Measurements from ENCODE around the gene MIA2. TPM values are rescaled to one million over a fixed set of nuclear protein-coding genes. Genes with fewer than 3 reads are reported as not detected.

The MIA2 gene
- total and polyA plus RNA-seq, 8 donors: 24.7 to 47.4 (median 34.4) TPM

DNA sequence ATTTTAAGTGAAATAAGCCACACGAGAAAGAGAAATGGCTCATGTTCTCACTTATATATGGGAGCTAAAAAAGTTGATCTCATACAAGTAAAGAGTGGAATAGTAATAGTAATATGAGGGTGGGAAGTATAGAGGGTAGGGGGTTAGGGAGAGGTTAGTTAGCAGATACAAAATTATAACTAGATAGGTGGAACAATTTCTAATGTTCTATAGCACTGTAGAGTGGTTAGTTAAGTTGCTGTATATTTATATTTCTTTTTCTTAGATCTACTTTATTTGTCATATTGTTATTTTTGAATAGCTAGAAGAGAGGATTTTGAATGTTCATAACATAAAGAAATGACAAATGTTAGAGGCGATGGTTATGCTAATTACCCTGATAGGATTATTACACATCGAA, 74.1 kb downstream of the MIA2 start:
- FAIRE-seq (no peak), ATAC-seq (no peak), DNase-seq (no peak)
- intact Hi-C loops (cut with DNase I): no loop called here
- Histone ChIP-seq H3K9me3 (no peaks in the 10 kb centered on the region), H3K4me3 (no peak overlapping the region), H3K4me1 (no peaks in the 10 kb centered on the region), H3K27me3 (no peaks in the 10 kb centered on the region), H3K27ac (no peak overlapping the region), H3K36me3 (peaks cover 0 to 11% (median 2%) of the 10 kb centered on the region in 3 donors)
- WGBS, 2 donors: 93 to 97% methylated on average over 3 of the region's 3 CpGs
- TF ChIP-seq, protein P1, sequence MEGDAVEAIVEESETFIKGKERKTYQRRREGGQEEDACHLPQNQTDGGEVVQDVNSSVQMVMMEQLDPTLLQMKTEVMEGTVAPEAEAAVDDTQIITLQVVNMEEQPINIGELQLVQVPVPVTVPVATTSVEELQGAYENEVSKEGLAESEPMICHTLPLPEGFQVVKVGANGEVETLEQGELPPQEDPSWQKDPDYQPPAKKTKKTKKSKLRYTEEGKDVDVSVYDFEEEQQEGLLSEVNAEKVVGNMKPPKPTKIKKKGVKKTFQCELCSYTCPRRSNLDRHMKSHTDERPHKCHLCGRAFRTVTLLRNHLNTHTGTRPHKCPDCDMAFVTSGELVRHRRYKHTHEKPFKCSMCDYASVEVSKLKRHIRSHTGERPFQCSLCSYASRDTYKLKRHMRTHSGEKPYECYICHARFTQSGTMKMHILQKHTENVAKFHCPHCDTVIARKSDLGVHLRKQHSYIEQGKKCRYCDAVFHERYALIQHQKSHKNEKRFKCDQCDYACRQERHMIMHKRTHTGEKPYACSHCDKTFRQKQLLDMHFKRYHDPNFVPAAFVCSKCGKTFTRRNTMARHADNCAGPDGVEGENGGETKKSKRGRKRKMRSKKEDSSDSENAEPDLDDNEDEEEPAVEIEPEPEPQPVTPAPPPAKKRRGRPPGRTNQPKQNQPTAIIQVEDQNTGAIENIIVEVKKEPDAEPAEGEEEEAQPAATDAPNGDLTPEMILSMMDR (IDR thresholded peaks at IDR 0.05): no peak

DNA sequence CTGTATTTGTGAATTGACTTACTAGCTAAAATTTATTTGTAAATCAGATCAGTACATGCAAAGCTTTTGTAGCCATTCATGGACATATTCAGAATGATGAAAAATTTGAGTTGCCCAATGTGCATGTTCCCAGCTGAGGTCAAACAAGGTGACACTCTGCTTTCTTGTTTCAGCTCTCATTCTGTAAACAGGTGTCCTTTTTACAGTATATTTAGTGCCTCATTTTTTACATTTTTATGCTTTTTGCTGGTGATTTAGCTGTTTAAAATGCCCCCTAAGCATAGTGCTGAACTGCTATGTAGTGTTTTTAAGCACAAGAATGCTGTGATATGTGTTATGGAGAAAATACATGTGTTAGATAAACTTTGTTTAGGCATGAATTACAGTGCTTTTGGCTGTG, 76.3 kb downstream of the MIA2 start:
- intact Hi-C loops (cut with DNase I): no loop called here
- ATAC-seq (no peak), FAIRE-seq (no peak), DNase-seq (no peak)
- TF ChIP-seq, protein P1 (IDR thresholded peaks at IDR 0.05): no peak
- no peak overlapping the region for H3K27ac ChIP-seq
- H3K4me1 ChIP-seq: no peaks in the 10 kb centered on the region
- no peaks in the 10 kb centered on the region for H3K27me3 ChIP-seq
- peaks cover 0 to 11% (median 2%) of the 10 kb centered on the region in 3 donors for H3K36me3 ChIP-seq
- H3K9me3 ChIP-seq: no peaks in the 10 kb centered on the region
- no peak overlapping the region for H3K4me3 ChIP-seq

DNA sequence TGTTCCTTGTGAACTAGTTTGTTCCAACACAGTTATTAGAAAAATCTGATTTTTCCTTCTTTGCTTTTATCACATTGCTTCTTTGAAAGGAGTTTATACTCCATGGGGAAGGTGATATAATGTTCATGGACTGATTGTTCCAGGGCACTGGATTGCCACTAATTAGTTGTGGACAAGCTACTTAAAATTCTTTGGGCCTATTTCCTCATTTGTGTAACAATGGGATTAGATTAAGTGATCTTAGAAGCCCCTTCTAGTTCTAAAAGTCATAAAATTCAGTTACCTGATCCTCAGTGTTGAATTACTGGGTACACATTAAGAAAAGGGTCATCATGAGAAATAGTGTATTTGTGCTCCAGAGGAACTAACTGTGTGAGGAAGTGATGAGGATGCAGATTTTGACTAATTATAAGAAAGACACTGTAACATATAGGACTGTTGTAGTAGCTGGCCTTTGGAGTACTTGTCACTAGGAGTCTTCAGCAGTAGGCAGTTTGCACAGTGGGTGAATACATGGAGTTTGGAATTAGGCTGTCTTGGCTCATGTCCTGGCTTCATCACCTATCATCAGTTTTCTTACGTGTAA, 82.2 kb downstream of the MIA2 start:
- ATAC-seq: no peak
- H3K36me3 ChIP-seq: peaks cover 0 to 9% (median 0%) of the 10 kb centered on the region in 3 donors
- FAIRE-seq: no peak

DNA sequence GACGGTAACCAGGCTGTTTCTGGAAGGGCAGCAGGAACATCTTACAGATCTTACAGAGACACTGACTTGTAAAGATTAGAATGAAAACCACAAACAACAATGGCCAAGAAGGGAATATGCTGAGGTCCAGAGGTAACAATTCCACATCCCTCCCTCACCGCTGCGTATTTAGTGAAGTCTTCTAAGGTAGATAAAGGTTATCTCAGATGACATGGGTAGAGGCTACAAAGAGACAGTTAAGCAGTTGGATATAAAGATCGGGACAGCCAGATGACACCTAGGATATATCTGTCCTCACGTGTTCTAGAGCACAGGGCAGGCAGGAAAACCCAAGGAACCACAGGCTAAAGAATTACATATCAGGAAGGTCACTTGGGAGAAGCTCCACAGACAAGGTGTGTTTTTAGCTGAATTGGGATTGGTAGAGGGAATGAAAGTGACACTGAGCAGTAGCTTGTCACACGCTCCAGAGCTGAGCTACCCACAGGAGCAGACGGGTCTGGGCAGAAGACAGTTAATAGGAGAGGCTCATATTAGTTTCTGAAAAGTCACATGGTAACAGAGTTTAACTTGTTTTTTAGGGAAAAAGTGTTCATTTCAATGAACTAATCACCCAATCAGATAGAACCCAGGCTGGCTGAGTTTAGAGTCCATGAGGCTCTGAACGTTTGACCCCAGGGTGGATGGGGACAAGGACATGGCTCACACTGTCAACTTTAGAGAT, 83.3 kb downstream of the MIA2 start:
- 87 to 92% methylated on average over 8 of the region's 8 CpGs for WGBS, 2 donors
- no peak for ATAC-seq

More for the DNA sequence above, 82.2 kb downstream of the MIA2 start:
- intact Hi-C loops (cut with DNase I): no loop called here
- no peaks in the 10 kb centered on the region for H3K4me1 ChIP-seq
- no peaks in the 10 kb centered on the region for H3K27me3 ChIP-seq
- TF ChIP-seq, protein P1 (IDR thresholded peaks at IDR 0.05): no peak
- no peak overlapping the region for H3K4me3 ChIP-seq
- no peak overlapping the region for H3K27ac ChIP-seq
- 68 to 75% methylated on average over 1 of the region's 1 CpG for WGBS, 2 donors
- H3K9me3 ChIP-seq: no peaks in the 10 kb centered on the region
- no peak for DNase-seq

More for the DNA sequence above, 83.3 kb downstream of the MIA2 start:
- no peak overlapping the region for H3K27ac ChIP-seq
- no peaks in the 10 kb centered on the region for H3K27me3 ChIP-seq
- TF ChIP-seq, protein P1 (IDR thresholded peaks at IDR 0.05): no peak
- peaks cover 0 to 12% (median 0%) of the 10 kb centered on the region in 3 donors for H3K36me3 ChIP-seq
- intact Hi-C loops (cut with DNase I): no loop called here
- FAIRE-seq (no peak), DNase-seq (no peak)
- no peaks in the 10 kb centered on the region for H3K9me3 ChIP-seq
- H3K4me1 ChIP-seq: no peaks in the 10 kb centered on the region
- no peak overlapping the region for H3K4me3 ChIP-seq
